RCC 7860 (cell line): ENCODE data around the gene CFAP251.

Experiments used
- DNase-seq: peaks from one replicate; pipeline ENCODE4 v3.0.0-alpha.2; 2015; ENCODE audit warnings: low spot score
- FAIRE-seq: peaks from 2 replicates; lab custom pipeline; 2012; peaks lifted over from hg19 to GRCh38; lab: Jason Lieb, UNC

CFAP251 gene

DNA sequence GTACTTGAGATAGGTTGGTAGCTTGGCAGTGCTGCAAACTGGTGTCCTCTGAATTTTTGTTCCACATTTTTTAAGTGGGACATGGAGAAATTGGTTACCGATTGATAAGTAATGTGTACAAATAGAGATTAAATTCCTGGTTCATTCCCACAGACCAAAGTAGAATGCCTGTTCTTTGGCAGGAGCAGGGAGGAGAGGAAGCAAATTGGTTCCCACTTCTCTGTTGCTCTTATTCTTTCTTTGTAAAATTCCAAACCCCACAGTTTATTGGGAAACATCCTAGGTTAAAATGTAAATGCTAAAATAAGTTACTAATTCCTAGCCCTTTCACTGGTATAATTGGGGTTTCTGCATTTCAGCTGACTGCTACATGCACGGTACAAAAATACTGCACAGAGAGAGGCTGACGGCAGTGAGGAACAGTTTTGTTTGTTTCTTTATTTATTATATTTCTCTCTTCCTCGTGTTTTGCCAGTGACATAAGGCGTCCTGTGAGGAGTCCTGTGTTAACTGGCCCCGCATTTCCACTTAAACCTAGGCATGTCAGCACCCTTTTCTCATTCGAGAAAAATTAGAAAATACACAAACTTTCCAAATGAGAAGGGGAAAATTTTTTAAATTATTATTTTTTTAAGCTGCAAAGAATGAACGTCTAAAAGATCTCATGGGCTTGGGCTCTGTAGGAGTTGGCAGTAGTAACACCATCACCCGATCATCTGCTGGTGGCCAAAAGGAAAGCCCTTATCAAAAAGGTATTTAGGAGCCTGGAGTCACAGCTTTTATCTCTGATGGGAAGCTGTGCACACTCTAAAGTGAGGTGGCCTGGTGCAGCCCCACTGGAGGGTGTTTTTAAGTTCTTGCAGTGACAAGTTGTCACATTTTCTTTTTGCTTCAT is 77.9 kb downstream of the CFAP251 start:
- FAIRE-seq (no peak), DNase-seq (no peak)

DNA sequence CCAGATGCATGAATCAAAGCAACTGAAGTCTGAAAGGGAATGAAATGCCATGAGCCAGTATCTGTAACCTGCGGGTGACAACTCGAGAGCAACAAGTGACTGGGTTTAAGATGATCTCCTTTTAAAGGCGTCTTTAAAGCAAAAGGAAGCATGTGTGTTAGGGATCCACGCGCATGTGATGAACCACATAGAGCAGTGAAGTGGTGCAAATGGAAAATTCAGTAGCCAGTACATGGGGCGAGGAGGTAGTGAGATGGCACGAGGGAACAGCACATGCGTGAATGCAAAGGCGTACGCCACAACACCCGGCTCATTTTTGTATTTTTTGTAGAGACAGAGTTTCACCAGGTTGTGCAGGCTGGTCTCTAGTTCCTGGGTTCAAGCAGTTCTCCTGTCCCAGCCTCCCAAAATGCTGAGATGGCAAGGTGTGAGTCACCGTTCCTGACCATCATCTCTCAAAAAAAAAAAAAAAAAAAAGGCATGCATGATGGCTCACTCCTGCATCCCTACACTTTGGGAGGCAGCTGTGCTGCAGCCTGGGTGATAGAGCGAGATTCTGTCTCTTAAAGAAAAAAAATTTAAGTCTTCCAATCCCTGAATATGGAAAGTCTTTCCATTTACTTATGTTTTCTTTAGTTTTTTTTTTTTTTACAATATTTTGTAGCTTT is 78.7 kb downstream of the CFAP251 start:
- FAIRE-seq: no peak

DNA sequence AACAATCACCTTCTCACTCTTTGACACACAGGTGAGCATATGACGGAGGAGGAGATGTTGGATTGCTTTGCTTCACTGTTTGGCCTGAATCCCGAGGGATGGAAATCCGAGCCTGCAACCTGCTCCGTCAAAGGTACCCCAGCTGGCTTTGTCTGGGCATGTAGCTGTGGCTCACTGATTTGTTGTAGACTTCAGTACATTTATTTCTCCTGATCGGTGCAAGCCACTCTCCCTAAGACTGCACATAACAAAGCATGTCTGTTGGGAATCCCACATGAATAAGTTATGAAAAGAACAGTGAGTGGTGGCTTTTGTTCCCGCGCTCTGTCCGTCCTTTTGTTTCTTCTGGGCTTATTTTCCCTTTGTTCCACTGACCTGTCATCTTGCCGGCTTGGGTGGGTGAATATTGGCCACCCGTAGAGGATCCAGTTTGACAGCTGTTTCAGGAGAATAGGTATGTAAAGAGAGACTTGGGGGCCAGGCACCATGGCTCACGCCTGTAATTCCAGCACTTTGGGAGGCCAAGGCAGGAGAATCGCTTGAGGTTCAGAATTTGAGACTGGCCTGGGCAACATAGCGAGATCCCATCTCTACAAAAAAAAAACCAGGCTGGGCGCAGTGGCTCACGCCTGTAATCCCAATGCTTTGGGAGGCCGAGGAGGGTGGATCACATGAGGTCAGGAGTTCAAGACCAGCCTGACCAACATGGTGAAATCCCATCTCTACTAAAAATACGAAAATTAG is 83.2 kb downstream of the CFAP251 start:
- DNase-seq (no peak), FAIRE-seq (no peak)

More for the DNA sequence above, 78.7 kb downstream of the CFAP251 start:
- DNase-seq: no peak

DNA sequence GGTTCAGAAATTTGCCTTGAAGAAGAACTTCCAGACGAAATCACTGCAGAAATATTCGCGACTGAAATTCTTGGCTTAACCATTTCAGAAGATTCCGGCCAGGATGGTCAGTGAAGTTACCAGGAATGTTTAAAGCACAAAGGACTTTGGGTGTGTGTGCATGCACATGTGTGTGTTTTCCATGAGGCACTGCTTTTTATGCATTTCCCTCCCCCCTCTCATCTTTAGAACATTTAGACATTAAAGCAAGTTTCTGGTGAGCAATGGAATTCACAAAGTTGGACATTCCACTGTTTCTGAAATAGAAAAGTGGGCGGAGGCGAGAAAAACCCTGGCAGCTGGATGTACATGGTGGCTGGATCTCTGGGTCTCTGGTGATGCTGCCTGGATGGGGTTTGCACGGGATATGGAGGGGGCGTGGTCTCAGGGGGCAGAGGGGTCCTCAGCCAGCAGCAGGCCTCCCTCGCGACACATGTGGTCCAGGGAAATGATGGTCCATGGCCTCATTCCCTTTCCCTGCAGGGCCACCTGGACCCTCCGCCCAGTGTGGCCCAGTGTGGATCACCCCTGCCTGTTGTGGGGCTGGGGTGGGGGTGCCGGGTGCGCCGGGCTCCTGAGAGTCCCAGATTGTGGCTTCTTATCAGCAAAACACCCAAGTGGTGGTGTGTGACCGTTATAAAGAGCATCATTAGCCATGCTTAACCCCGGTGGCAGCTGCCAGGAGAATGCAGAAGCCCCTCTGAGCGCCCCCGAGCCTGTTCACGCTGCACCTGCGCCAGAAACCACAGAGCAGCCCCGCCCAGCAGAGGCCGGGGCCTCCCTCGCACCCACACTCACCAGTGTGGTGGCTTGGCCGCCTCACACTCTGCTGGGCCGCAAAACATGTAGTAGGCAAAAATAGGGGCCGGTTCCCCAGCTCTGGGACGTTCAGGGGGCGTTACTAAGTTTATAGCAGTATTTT is 85.5 kb downstream of the CFAP251 start:
- DNase-seq (no peak), FAIRE-seq (no peak)

DNA sequence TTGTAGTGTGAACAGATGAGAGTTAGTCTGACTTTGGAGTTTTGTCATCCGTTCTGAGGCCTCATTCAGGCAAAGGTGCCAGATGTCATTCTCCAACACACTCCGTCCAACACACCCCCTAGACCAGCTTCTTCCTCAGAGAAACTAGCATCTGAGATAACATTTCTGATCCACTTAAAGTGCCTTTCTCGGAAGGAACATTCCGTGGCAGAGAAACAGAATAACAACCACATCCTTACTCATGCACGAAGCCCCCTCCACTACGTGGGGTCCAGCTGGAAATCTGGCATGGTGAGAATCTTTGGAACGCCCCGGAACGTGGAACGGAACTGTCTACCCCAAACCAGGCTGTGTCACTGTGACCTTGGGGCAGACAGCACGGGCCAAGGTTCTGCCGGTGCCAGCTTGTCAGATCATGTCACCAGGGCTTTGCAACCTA is 86.3 kb downstream of the CFAP251 start:
- FAIRE-seq: no peak
- DNase-seq: no peak

DNA sequence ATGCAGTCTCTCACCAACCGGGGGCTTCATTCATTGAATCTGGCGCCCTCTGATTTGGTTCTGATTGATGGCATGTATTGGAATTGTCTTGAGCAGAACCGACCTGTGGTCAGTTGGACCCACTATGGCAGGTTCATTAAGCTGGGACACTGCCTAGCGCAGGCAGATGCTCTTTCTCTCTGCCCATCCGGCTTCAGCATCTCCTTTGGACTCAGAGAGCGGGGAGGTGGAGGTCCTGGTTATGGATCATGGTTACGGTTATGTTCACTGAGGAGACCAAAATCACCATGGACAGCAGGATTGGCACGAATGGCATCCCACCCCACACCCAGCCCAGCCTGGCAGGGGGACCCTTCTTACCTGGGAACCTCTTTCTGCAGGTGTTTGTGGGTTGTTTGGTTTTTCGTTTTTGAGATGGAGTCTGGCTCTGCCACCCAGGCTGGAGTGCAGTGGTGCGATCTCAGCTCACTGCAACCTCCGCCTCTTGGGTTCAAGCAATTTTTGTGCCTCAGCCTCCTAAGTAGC is 86.9 kb downstream of the CFAP251 start:
- FAIRE-seq (no peak), DNase-seq (no peak)

DNA sequence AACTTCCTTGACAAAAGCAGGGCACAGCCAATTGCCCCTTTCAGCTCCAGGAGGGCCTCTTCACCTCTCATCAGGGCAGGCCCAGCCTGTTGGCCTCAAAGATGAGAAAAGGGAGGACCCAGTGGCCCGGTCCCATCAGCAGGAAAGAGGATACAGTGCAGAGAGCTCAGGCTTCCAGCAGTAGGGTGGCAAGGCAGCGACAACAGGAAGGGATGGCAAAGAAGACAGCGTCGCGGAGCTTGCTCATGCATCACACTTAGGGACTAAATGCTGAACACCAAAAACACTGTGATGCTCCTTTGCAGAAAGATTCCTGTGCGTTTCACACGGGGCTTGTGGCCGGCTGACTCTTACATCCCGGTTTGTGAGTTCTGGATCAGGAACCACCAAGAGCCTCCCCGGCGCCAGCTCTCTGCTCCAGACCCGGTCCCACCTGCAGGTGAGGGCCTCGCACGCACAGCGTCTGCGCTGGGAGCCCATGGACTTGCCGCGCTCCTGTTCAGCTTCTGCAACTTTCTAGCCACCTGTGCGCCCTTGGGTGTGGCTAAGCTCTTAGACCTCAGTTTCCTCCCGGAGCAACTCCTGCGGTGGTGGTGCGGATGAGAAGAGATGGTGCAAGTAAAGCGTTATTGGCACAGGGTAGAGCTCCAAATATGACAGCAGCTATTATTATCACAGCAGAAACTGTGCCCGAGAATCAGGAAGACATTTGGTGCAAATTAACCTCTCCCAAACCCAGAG is 88.0 kb downstream of the CFAP251 start:
- no peak for DNase-seq
- FAIRE-seq: no peak

DNA sequence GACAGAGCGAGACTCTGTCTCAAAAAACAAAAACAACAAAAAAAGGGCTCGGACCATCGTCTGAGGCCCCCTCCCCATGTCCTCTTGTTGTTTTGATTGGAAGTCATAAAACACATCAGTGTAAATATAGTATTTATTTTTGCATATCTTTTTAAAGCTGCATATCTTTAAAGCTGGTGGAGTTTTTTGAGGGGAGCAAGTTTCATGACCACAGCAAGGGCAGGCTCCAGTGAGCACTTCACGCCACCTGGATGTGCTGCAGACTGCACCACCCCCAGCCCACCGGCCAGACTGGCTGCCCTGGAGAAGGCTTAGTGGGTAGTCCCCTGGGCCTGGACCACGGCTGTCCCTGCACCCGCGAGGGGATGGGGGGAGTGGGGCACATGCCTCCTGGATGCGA is 91.3 kb downstream of the CFAP251 start:
- no peak for FAIRE-seq
- no peak for DNase-seq

DNA sequence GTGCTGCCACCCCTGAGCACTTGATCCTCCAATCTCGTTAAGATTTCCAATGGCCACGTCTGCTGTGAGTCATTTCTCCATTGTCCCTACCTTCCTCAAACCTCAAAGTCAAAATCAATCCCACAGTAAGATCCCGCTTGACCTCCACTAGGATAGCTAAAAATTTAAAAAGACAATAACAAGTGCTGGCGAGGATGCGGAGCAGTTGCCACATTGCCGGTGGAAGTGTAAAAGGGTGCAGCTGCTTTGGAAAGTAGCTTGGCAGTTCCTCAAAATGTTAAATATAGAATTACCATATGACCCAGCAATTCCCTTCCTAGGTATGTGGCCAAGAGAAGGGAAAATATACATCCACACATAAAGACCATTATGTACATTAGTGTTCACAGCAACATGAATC is 93.8 kb downstream of the CFAP251 start:
- DNase-seq (no peak), FAIRE-seq (no peak)

DNA sequence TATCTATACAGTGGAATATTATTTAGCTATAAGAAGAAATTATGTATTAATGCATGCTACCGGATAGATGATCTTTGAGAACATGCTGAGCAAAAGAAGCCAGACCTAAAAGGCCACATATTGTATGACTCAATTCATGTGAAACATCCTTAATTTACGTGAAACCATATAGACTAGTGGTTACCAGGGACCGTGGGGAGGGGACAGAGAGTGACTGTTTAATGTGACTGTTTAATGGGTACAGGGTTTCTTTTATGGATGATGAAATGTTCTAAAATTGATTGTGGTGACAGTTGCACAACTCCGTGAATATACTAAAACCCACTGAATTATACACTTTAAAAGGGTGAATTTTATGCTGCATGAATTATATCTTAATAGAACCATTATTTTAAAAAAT is 94.7 kb downstream of the CFAP251 start:
- DNase-seq: no peak
- no peak for FAIRE-seq

DNA sequence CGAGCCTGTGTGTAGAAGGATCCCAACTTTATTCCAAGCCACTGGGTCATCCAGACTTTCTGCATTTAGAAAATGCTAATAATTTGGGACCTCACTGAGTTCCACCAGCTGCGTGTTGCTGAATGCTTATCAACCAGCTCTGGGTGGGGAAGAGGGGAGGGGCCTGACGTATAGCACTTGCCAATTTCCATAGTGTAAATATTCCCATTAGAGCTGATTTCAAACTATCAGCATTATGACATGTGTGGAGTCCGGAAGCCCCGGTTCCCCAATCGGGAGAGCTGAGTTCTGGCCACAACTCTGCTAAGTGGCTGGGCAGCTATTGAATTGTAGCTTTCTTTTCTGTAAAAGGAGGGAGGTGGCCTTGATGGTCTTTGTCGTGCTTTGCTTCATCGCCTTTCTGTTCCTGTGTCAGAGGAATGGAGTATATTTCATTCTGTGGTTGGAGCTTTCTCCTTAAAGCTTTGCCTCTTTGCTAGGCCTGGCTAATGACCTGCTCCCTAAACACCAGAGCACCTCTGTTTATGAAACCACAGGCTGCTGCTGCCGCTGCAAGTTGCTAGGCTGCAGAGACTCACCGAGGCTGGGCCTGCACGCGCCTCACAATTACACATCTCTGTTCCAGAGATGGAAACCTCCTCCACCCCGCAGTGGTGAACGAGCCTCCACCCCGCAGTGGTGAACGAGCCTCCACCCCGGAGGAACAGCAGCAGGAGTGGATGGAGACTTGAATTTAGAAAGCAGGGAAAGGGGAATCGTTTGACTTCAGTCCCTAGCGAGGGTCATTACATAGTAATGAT is 95.6 kb downstream of the CFAP251 start:
- FAIRE-seq (no peak), DNase-seq (no peak)

DNA sequence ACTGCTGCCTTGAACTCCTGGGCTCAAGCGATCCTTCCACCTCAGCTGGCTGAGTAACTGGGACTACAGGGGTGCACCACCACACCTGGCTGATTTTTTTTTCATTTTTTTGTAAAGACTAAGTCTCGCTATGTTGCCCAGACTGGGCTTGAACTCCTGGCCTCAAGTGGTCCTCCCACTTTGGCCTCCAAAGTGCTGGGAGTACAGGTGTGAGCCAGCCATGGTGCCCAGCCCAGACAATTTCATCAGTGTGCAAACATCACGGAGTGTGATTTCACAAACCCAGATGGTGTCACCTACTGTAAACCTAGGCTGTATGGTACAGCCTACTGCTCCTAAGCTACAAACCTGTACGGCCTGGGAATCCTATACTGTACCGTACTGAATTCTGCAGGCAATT is 96.4 kb downstream of the CFAP251 start:
- FAIRE-seq (no peak), DNase-seq (no peak)

DNA sequence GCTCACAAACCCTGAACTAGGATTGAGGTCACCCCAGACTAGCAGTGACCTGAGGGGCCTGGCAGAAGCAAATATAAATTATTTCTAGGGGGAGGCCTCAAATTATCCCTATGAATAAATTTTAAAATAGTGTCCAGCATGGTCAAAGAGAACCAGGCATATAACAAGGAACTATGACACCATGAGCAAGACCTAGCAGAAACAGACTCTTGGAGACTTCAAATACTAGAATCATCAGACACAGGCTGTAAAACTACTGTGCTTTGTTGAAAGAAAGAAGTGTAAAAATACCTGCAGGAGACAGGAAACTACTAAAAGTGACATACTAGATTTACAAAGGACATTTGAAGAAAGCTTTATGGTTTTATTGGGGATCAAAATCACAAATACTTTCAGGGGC is 100.1 kb downstream of the CFAP251 start:
- DNase-seq (no peak), FAIRE-seq (no peak)

DNA sequence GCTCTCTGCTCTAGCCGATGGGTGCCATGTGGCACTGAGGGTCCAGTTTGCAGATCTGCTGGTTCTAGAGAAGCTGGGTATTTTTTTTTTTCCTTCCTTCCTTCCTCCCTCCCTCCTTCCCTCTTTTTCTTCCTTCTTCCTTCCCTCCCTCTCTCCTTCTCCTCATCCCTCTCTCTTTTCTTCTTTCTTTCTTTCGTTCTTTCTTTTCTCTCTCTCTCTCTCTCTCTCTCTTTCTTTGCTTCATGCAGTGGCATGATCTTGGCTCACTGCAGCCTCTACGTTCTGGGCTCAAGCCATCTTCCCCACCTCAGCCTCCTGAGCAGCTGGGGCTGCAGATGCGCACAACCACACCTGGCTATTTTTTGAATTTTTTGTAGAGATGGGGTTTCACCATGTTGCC is 100.5 kb downstream of the CFAP251 start:
- FAIRE-seq (no peak), DNase-seq (no peak)

DNA sequence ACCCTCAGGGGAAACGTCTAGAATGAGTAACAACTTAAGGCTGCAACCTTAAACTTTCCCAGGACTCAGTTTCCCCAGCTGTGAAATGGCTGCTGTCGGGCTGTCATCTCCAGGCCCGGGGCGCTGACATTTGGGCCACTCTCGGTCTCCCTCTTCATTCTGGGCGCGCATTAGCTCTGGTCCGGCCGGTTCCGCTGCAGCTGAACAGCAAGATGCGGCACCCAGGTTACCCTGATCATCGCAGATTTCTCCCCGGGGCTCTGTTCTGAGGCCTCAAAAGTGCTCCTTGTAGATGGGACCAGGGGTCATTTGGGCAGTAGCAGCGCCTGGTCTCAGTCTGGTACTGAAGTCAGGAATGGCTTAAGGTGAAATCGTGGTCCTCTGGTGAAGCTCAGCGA is 102.4 kb downstream of the CFAP251 start:
- no peak for FAIRE-seq
- no peak for DNase-seq

DNA sequence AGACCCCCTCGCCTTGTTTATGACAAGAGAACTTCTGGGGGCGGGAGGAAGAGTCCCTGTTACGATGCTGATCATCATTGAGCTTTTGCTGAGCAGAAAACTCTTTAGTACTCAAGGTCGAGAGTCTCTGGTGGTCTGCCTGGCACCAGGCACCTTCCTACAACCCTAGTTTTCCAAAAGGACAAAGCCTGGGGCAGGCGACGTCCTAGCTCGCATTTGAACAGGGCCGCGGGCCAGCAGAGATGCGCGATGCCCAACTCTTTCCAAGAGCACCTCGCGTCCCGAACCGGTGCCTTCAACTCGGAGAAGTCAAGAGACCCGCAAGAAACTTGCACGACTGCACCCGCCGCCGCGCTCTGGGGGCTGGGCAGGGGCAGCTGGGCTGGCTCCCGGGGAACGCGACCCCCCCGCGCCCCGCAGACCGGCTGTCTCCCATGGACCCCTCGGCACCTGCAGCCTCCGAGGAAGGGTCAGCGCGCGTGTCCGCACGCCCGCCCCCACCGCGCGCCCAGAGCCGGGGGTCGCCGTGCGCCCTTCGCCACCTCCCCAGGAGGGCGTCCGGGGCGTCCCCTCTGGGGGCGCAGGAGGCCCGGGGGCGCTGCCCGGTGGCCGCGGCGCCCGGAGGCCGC is 102.9 kb downstream of the CFAP251 start:
- DNase-seq: no peak
- no peak for FAIRE-seq

DNA sequence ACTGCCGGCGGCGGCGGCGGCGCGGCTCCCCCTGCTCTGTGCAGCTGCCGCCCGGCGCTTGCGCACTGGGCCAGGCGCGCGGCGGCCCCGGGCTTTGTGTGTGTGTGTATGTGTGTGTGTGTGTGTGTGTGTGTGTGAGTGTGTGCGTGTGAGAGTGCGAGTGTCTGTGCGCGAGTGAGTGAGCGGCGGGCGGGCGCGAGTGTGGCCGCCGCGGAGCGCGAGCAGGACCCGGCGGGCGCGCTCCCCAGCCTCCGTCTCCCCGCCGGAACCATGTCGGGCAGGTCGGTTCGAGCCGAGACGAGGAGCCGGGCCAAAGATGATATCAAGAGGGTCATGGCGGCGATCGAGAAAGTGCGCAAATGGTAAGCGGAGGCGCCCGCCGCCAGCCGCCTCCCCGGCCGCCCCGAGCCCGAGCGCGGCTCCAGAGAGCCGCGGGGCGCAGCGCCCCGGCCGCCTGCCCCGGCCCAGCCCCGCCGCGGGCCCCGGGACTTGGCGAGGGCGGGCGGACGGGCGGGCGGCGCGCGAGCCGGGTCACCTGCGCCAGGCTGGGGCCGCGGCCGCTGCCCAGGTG is 103.5 kb downstream of the CFAP251 start, which contains the start of gene BCL7A:
TSS of gene BCL7A (plus strand) at position 63 of the 571 bp plus-strand sequence. CDS start at position 271, 208 bp downstream.
- DNase-seq: peak; percentile 20
- FAIRE-seq: no peak
